HepG2 (cell line): Measurements from ENCODE around the gene LEMD1. TPM values are rescaled to one million over a fixed set of nuclear protein-coding genes. Genes with fewer than 3 reads are reported as not detected.

ENCODE experiments used
- ATAC-seq: fragments of 200-7000 bp; cut with Tn5 transposase; 3 replicates; pipeline ENCODE4 v1.9.1; 2020; ENCODE audit warnings: mild to moderate bottlenecking, moderate library complexity
- BruUV-seq: library from RNA; stranded (reverse); fragments of 400-500 nt; replicated peaks from 2 replicates; lab custom pipeline; 2021; lab: Mats Ljungman, UMichigan
- CTCF ChIA-PET: fragments of 300-600 bp; formaldehyde crosslinking; extraction: SDS; loops from one replicate; lab custom pipeline; 2021; ENCODE audit warnings: low total read pairs, inconsistent platforms, low intra/inter-chr PET ratio; lab: Yijun Ruan, JAX
- POLR2A ChIA-PET: fragments of 350-600 bp; sonication (Branson Sonifier 250); formaldehyde crosslinking; loops from one replicate; lab custom pipeline; 2020; ENCODE audit warnings: antibody characterized with exemption, inconsistent platforms; lab: Yijun Ruan, JAX
- DNase-seq: peaks from one replicate; pipeline ENCODE4 v3.0.0-alpha.2; 2015; ENCODE audit warnings: low spot score
- FAIRE-seq: peaks from 3 replicates; lab custom pipeline; 2011; peaks lifted over from hg19 to GRCh38; lab: Jason Lieb, UNC
- H2AFZ ChIP-seq: one replicate; pipeline ENCODE4 v1.6.1; 2011; ENCODE audit warnings: low read length, inconsistent platforms
- H3K27ac ChIP-seq: fragments of 300-600 bp; 3 replicates; pipeline ENCODE4 v1.8.0; 2011; ENCODE audit warnings: mixed run types, mild to moderate bottlenecking, mixed read lengths, low read length, inconsistent platforms; ENCODE audit not compliant: insufficient read depth; ENCODE audit errors: extremely low read length
- H3K27me3 ChIP-seq, 2 experiments: fragments of 200-600 bp in 1 of 2; 2 replicates in 1 of 2; 3 replicates in 1 of 2; pipeline versions ENCODE4 v1.6.0 to v1.8.0; 2011; ENCODE audit warnings: low read length in 2 of 2, mild to moderate bottlenecking in 2 of 2, moderate library complexity in 2 of 2, inconsistent platforms in 1 of 2; ENCODE audit not compliant: insufficient read depth in 2 of 2, control insufficient read depth in 1 of 2
- H3K36me3 ChIP-seq, 2 experiments: fragments of 200-600 bp in 1 of 2; replicated peaks in 1 of 2; 2 replicates in 1 of 2; 3 replicates in 1 of 2; pipeline versions ENCODE4 v1.5.1 to v1.8.0; 2011; ENCODE audit warnings: low read length in 2 of 2, inconsistent platforms in 1 of 2; ENCODE audit not compliant: insufficient read depth in 2 of 2, control insufficient read depth in 1 of 2
- H3K4me1 ChIP-seq: 2 replicates; pipeline ENCODE4 v1.5.1; 2012; ENCODE audit warnings: low read length, inconsistent platforms; ENCODE audit not compliant: insufficient read depth
- H3K4me2 ChIP-seq: 2 replicates; pipeline ENCODE4 v1.6.0; 2011; ENCODE audit warnings: low read depth, low read length, inconsistent platforms
- H3K4me3 ChIP-seq, 3 experiments: fragments of 200-600 bp in 1 of 3; sonication (generic), shearing (Covaris generic) in 1 of 3; replicated peaks in 1 of 3; 2 replicates each; pipeline ENCODE4 v1.5.1; 2011 to 2016; ENCODE audit warnings: low read length in 3 of 3, inconsistent platforms in 2 of 3, low read depth in 2 of 3, mild to moderate bottlenecking in 2 of 3, control low read depth in 1 of 3, mixed read lengths in 1 of 3; ENCODE audit not compliant: insufficient read depth in 1 of 3
- H3K79me2 ChIP-seq: one replicate; pipeline ENCODE4 v1.6.1; 2011; ENCODE audit warnings: low read length, inconsistent platforms; ENCODE audit not compliant: insufficient read depth
- H3K9ac ChIP-seq: 2 replicates; pipeline ENCODE4 v1.6.0; 2011; ENCODE audit warnings: mild to moderate bottlenecking, low read depth, low read length, inconsistent platforms; ENCODE audit not compliant: insufficient read depth
- H3K9me3 ChIP-seq: 2 replicates; pipeline ENCODE4 v1.5.1; 2012; ENCODE audit warnings: mild to moderate bottlenecking, low read length
- H4K20me1 ChIP-seq: 2 replicates; pipeline ENCODE4 v1.6.0; 2011; ENCODE audit warnings: inconsistent platforms, mild to moderate bottlenecking, low read length, moderate library complexity; ENCODE audit not compliant: insufficient read depth
- ATF5 ChIP-seq: sonication (generic); formaldehyde crosslinking; IDR thresholded peaks from 2 replicates; pipeline ENCODE4 v1.4.0; 2020; ENCODE audit warnings: mild to moderate bottlenecking, low read depth, missing genetic modification reagents
- CBX1 ChIP-seq: IDR thresholded peaks from one replicate; pipeline ENCODE4 v1.6.1; 2016; ENCODE audit warnings: antibody characterized with exemption, low read depth
- EED ChIP-seq: sonication (generic); formaldehyde crosslinking; IDR thresholded peaks from 2 replicates; pipeline ENCODE4 v1.5.0; 2020; ENCODE audit warnings: mild to moderate bottlenecking, missing genetic modification reagents
- IKZF1 ChIP-seq: fragments of 450-650 bp; IDR thresholded peaks from 2 replicates; pipeline ENCODE4 v1.7.1; 2016
- JDP2 ChIP-seq: sonication (generic); formaldehyde crosslinking; IDR thresholded peaks from 2 replicates; pipeline ENCODE4 v1.8.1; 2022; ENCODE audit warnings: missing genetic modification reagents, borderline replicate concordance
- SMARCE1 ChIP-seq: fragments of 450-650 bp; IDR thresholded peaks from 2 replicates; pipeline ENCODE4 v1.6.1; 2017; ENCODE audit warnings: borderline replicate concordance
- STAT5B ChIP-seq: sonication (generic); formaldehyde crosslinking; IDR thresholded peaks from 2 replicates; pipeline ENCODE4 v1.4.0; 2020; ENCODE audit warnings: missing genetic modification reagents
- TBX3 ChIP-seq: fragments of 450-650 bp; IDR thresholded peaks from 2 replicates; pipeline ENCODE4 v1.6.1; 2017; ENCODE audit warnings: antibody characterized with exemption, mild to moderate bottlenecking, inconsistent platforms, borderline replicate concordance
- THAP7 ChIP-seq: sonication (generic); formaldehyde crosslinking; IDR thresholded peaks from 2 replicates; pipeline ENCODE4 v1.8.1; 2023; ENCODE audit warnings: mild to moderate bottlenecking, missing genetic modification reagents
- YY1 ChIP-seq: IDR thresholded peaks from 2 replicates; pipeline ENCODE4 v1.6.1; 2011; ENCODE audit warnings: low read length, low read depth, moderate library complexity, mild to moderate bottlenecking; ENCODE audit not compliant: insufficient read depth, insufficient replicate concordance
- ZFP90 ChIP-seq: sonication (generic); formaldehyde crosslinking; IDR thresholded peaks from 2 replicates; pipeline ENCODE4 v1.8.0; 2022; ENCODE audit warnings: missing genetic modification reagents, mild to moderate bottlenecking, inconsistent platforms, borderline replicate concordance
- ZIK1 ChIP-seq: sonication (generic); formaldehyde crosslinking; IDR thresholded peaks from 2 replicates; pipeline ENCODE4 v1.5.0; 2020; ENCODE audit warnings: mild to moderate bottlenecking, low read depth, missing genetic modification reagents, borderline replicate concordance
- ZNF274 ChIP-seq: sonication (generic); formaldehyde crosslinking; IDR thresholded peaks from 2 replicates; pipeline ENCODE4 v1.5.1; 2020; ENCODE audit warnings: mild to moderate bottlenecking, missing genetic modification reagents
- ZNF607 ChIP-seq: sonication (generic); formaldehyde crosslinking; IDR thresholded peaks from 2 replicates; pipeline ENCODE4 v1.5.1; 2020; ENCODE audit warnings: missing genetic modification reagents, mild to moderate bottlenecking, borderline replicate concordance
- ZNF672 ChIP-seq: sonication (generic); formaldehyde crosslinking; IDR thresholded peaks from 2 replicates; pipeline ENCODE4 v1.8.1; 2022; ENCODE audit warnings: missing genetic modification reagents
- ZNF674 ChIP-seq: sonication (generic); formaldehyde crosslinking; IDR thresholded peaks from 2 replicates; pipeline ENCODE4 v1.5.0; 2020; ENCODE audit warnings: low read depth, mild to moderate bottlenecking, missing genetic modification reagents
- ZNF878 ChIP-seq: sonication (generic); formaldehyde crosslinking; IDR thresholded peaks from 2 replicates; pipeline ENCODE4 v1.8.1; 2023; ENCODE audit warnings: mild to moderate bottlenecking, missing genetic modification reagents, moderate library complexity
- ZSCAN20 ChIP-seq: sonication (generic); formaldehyde crosslinking; IDR thresholded peaks from 2 replicates; pipeline ENCODE4 v1.4.0; 2020; ENCODE audit warnings: missing genetic modification reagents, mild to moderate bottlenecking, borderline replicate concordance
- ZSCAN29 ChIP-seq: sonication (generic); formaldehyde crosslinking; conservative IDR thresholded peaks from 2 replicates; pipeline ENCODE4 v1.4.0; 2020; ENCODE audit warnings: mild to moderate bottlenecking, missing genetic modification reagents
- WGBS: methylation state at CpG from one replicate; pipeline ENCODE4 v1.1.6; 2017; ENCODE audit warnings: low lambda C conversion rate; 5-methylcytosine and 5-hydroxymethylcytosine counted together
- in situ Hi-C: cut with HindIII; loops from 2 replicates; pipeline ENCODE4 v1.10.0; 2017; ENCODE audit warnings: low pct_unique_long_range_greater_than_20kb; ENCODE audit not compliant: extremely low pct_ligation_motif_present
- intact Hi-C: fragments of 100-400 bp; cut with micrococcal nuclease; formaldehyde crosslinking; loops from one replicate; pipeline ENCODE4 v1.10.0; 2022; ENCODE audit not compliant: unreplicated experiment
- polyA plus RNA-seq, 8 experiments: library from polyadenylated mRNA; depleted of rRNA in 3 of 8; stranded (reverse) in 7 of 8; unstranded in 1 of 8; fragments of >200 nt; fragmentation: Illumina TruSeq in 4 of 8; extraction: Trizol in 4 of 8; gene quantifications; 2 replicates each; pipeline versions ENCODE4 v1.2.1 to v1.2.3, GENCODE V29; 2011 to 2016; ENCODE audit warnings: low read depth in 4 of 8, missing spikeins in 1 of 8, mixed read lengths in 1 of 8; ENCODE audit not compliant: insufficient read depth in 1 of 8
- total RNA-seq, 5 experiments: library from RNA; depleted of rRNA; stranded (reverse); fragments of >200 nt; fragmentation: Illumina TruSeq; extraction: Trizol; gene quantifications; 2 replicates each; pipeline ENCODE4 v1.2.3, GENCODE V29; 2016; ENCODE audit warnings: low read depth in 1 of 5

The LEMD1 gene
- total and polyA plus RNA-seq, 2 of the 13 experiments (the other 11 are each of a cell fraction or from before 2014, with no cell fraction given) = 1.4 to 2.3 TPM

GRCh38 chr1:205342986-205343385, 78.9 kb downstream of the LEMD1 start:
- H2AFZ ChIP-seq = no peak overlapping the region
- no peak overlapping the region for H3K4me3 ChIP-seq
- intact Hi-C loops (no loop called here), in situ Hi-C loops (no loop called here)
- no TSS peak for BruUV-seq
- DNase-seq (no peak), ATAC-seq (no peak), FAIRE-seq (no peak)
- no peaks in the 10 kb centered on the region for H4K20me1 ChIP-seq
- no peaks in the 10 kb centered on the region for H3K9me3 ChIP-seq
- H3K9ac ChIP-seq = no peak overlapping the region
- ChIA-PET CTCF (no interaction called here), POLR2A (no interaction called here)
- H3K4me2 ChIP-seq = no peak overlapping the region
- peaks cover 9% of the 10 kb centered on the region for H3K4me1 ChIP-seq
- TF ChIP-seq TBX3 (no peak), ZNF878 (CRISPR knock-in tag) (no peak), ZNF674 (no peak), EED (no peak), ZIK1 (CRISPR knock-in tag) (no peak), JDP2 (no peak), ZSCAN29 (CRISPR knock-in tag) (no peak), ATF5 (no peak), ZNF672 (no peak), ZNF274 (no peak), STAT5B (no peak), ZFP90 (CRISPR knock-in tag) (no peak), ZNF607 (no peak), SMARCE1 (no peak), IKZF1 (no peak), YY1 (no peak), CBX1 (no peak), THAP7 (CRISPR knock-in tag) (no peak), ZSCAN20 (CRISPR knock-in tag) (no peak)
- 87% methylated on average over 8 of the region's 12 CpGs for WGBS
- peaks cover 16 to 72% of the 10 kb centered on the region in 2 experiments for H3K27me3 ChIP-seq
- no peak overlapping the region for H3K27ac ChIP-seq
- no peaks in the 10 kb centered on the region for H3K79me2 ChIP-seq
- H3K36me3 ChIP-seq = no peaks in the 10 kb centered on the region
